ENCODE results near the gene PDE4B.

- TF ChIP-seq CTCF (IDR thresholded peaks at IDR 0.05; ENCODE audit: low read length) (no peak), EZH2 (IDR thresholded peaks at IDR 0.05; ENCODE audit: borderline replicate concordance, low read length) (no peak)
These were observed 96.7 kb downstream of the PDE4B start for GRCh38 chr1:65889441-65889840.
